GM08714 (cell line): ENCODE results near the gene LRRC8A.

ENCODE experiments used
- H3K4me3 ChIP-seq: fragments of 200-500 bp; sonication (Bioruptor generic); 2 replicates; pipeline ENCODE4 v1.5.1; 2014; ENCODE audit warnings: mild to moderate bottlenecking, low read length, inconsistent platforms
- ZNF274 ChIP-seq: IDR thresholded peaks from 2 replicates; pipeline ENCODE4 v1.6.1; 2012; ENCODE audit warnings: mild to moderate bottlenecking, low read depth, low read length

Gene LRRC8A

DNA sequence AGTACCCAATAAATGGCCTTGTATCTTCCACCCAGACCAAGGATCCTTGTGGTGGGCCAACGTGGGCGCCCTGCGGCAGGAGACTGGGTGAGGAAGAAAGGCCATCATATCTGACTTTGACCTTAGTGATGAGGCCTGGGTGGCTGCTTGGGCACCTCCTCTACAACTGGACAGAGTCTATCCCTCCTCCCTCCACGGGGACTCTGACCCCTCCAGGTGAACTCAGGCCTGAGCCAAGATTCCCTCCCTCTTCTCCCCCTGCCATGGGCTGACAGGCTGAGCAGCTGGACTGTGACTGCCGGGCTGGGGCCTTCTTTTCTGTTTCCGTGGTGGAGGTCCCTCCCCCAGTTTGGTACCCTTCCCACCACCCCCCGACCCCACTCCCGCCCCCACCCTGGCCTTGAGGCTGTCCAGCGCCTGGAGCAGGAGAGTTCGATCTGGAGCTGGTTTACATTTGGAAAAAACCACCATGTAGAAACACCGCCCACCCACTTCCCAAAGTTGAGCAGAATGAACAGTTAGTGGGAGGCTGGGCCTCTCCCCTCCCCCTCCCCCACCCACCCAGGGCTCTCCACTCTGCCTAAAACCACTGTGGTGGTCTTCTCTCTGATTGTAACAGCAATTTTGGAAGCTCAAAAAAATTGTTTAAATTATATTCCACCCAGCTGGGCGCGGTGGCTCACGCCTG, 37.6 kb downstream of the LRRC8A start:
- TF ChIP-seq ZNF274: no peak
- no peak overlapping the region for H3K4me3 ChIP-seq

DNA sequence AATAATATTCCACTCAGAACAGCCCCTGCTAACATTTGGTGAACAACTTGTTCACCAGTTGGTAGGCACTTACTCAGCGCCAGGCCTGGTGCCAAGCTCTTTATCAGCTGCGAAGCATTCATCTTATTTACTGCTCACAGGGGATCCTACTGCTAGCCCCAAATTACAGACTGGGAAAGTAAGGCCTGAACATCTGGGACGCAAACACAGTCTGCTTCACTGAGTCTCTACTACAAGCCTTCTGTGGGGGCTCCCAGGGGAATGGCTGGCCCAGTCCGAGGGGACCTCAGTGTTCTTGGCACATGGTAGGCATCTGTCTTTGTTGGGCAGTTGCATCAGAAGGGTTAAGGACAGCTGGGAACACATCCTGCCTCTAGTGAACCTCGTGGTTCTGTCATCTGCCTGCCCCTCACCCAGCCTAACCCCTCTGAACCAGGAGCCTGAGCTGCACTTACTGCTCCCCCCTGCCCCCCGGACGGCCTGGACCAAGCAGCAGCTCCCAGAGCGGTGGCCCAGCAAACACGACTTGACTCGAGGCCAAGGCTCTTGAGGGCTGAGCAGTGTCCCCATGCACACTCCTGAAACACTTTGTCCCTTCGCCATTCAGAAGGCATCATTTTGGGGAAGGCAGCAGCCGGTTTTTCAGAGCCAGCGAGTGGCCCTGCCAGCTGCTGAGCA, 38.6 kb downstream of the LRRC8A start, which contains the start of gene PHYHD1:
Gene PHYHD1, plus strand, starts transcription at position 602 of the 678 bp plus-strand sequence. CDS start 1,342 bp downstream, outside the sequence.
- TF ChIP-seq ZNF274: no peak
- H3K4me3 ChIP-seq: no peak within 1 kb of the TSS

DNA sequence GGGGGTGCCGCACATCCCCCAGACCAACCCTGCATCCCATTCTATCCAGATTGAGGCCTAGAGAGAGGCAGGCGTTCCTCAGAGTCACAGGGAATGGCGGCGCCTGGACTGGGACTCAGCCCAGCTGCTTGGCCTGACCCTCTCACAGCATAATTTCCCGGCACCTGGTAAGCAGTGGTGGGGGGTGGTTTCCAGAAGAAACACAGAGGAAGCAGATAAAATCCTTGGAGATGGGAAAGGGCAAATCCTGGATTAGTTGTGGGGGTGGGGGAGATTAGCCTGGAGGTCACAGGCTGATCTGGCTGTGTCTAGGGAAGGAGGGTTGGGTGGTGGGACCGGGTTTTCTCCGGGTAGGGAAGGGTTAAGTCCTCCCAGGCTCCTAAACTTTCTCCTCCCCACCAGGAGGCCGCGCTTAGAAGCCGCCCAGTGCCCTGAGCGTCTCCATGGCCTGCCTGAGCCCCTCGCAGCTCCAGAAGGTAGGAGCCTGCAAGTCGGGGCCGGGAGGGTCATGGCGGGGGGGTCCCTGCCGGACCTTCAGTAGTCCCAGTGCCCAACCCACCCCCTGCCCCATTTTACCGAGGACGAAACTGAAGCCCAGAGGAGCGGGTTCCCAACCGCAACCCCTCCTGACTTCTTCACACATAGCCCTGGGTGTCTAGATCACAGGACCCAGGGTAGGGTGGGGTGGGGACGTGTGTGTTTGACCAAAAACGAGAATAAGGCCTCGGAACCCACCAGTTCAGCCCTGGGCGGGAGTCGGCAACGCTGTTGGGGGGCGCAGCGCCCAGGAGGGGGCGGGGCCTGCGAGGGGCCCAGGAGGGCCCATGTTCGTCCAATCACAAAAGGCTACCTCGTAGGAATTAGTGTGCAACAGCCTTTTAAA, 40.2 kb downstream of the LRRC8A start:
- TF ChIP-seq ZNF274: no peak

DNA sequence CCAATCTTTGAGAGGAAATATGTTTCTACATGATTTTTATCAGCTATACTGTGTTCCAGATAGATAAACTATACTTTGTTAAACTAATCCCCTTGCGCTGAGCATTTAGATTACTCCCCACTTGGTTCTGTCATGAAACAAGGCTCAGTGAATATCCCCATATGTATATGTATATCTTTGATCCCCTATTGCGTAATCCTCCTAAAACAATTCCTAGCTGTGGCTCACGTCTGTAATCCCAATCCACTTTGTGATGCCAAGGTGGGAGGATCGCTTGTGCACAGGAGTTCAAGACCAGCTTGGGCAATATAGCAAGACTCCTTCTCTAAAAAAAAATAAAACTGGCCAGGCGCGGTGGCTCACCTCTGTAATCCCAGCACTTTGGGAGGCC, 41.6 kb downstream of the LRRC8A start:
- H3K4me3 ChIP-seq: no peak overlapping the region
- TF ChIP-seq ZNF274: no peak

More for the DNA sequence above, 40.2 kb downstream of the LRRC8A start:
- no peak overlapping the region for H3K4me3 ChIP-seq

DNA sequence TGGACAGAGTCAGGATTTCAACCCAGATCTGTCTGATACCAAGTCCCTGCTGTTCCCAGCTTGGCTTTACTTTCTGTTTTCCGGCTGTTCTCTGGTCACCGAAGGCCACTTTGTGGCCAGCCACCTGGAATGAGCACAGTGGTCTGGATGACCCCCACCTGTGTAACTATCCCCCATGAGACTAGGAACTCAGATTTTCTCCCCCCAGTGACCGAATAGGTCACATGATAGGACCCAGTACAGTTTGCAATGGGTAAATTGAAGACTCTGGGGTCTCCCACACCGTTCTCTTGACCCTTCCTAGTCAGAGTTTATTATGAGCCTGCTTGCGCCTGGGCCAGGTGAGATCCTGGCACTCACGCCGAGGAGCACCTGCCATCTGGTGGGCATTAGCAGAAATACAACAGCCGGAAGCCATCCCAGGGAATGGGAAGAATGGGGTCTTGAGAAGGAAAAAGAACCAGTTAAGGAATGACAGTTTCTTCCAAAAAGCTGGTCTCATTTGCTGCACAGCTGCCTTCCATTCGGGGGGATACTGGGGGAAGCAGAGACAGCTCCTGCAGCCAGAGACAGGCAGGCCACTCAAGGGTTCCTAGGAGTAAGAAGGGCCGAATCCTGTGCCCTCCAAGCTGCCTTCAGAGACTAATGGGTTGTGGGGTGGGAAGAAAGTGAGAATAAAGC, 45.9 kb downstream of the LRRC8A start:
- TF ChIP-seq ZNF274: no peak
- no peak overlapping the region for H3K4me3 ChIP-seq

DNA sequence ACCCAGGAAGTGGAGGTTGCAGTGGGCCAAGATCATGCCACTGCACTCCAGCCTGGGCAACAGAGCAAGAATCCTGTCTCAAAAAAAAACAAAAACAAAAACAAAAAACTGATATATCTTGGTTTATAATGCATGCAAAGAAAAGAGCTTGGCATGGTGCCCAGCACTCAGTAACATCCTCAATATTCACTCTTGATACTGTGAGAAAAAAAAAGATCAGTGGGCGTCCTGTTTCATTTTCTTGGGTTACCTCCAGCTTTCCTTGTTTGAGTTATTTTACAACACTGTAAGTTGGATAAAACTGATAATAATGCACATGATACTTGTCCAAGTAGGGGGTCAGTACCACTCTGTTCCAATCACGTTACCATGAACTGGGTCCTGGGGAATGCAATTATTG, 46.7 kb downstream of the LRRC8A start:
- no peak for TF ChIP-seq ZNF274
- no peak overlapping the region for H3K4me3 ChIP-seq

DNA sequence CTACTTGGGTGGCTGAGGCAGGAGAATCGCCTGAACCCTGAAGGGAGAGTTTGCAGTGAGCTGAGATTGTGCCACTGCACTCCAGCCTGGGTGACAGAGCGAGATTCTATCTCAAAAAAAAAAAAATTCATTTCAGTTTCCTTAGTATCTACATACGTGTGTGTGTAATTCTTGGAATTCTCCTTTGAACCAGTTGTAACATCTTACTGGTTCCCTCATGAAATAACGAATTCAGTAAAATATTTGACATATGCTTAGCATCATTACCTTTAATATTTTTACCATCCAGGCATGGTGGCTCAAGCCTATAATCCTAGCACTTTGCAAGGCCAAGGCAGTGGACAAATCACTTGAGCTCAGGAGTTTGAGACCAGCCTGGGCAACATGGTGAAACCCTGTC, 47.6 kb downstream of the LRRC8A start:
- no peak overlapping the region for H3K4me3 ChIP-seq

DNA sequence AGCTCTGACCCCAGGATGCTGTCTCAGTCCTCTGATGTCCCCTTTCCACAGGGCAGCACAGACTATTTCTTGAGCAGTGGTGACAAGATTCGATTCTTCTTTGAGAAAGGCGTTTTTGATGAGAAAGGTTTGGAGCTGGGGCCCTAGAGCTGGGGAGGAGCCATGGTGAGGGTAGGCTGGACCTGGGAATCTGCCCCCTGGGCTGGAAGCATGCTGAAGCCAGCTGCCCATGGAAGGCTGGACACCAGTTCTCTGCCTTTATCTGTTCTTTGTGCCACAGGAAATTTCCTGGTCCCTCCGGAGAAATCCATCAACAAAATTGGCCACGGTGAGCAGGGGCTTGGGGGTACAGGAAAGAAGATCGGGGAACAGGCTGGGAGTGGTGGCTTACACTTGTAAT, 51.8 kb downstream of the LRRC8A start:
- TF ChIP-seq ZNF274: no peak
- H3K4me3 ChIP-seq: no peak overlapping the region

More for the DNA sequence above, 47.6 kb downstream of the LRRC8A start:
- TF ChIP-seq ZNF274: no peak

DNA sequence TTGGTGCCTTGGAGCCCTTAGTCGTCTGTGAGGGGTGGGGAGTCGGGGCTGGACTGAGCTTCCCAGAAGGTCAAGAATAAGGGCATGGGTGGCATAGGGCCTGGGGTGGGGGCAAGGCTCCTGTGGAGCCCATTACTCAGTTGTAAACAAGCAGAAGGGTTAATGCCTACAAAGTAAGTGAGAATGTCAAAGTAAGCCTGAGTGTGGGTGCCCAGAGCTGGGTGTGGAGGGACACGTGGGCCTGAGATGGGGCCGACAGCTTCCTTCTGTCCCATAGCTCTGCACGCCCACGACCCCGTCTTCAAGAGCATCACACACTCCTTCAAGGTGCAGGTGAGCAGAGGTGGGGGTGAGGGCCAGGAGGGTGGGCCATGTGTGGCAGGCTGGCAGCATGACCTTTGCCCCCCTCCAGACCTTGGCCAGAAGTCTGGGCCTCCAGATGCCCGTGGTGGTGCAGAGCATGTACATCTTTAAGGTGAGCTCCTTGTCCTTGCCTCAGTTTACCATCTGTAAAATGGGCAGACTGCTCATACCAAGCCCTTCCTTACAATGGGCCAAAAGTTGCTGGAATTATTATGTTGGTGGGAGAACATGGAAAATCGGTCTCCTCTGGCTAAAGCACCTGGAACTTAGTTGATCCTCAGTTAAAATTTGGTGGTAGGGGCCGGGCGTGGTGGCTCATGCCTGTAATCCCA, 54.4 kb downstream of the LRRC8A start:
- no peak for TF ChIP-seq ZNF274
- no peak overlapping the region for H3K4me3 ChIP-seq

DNA sequence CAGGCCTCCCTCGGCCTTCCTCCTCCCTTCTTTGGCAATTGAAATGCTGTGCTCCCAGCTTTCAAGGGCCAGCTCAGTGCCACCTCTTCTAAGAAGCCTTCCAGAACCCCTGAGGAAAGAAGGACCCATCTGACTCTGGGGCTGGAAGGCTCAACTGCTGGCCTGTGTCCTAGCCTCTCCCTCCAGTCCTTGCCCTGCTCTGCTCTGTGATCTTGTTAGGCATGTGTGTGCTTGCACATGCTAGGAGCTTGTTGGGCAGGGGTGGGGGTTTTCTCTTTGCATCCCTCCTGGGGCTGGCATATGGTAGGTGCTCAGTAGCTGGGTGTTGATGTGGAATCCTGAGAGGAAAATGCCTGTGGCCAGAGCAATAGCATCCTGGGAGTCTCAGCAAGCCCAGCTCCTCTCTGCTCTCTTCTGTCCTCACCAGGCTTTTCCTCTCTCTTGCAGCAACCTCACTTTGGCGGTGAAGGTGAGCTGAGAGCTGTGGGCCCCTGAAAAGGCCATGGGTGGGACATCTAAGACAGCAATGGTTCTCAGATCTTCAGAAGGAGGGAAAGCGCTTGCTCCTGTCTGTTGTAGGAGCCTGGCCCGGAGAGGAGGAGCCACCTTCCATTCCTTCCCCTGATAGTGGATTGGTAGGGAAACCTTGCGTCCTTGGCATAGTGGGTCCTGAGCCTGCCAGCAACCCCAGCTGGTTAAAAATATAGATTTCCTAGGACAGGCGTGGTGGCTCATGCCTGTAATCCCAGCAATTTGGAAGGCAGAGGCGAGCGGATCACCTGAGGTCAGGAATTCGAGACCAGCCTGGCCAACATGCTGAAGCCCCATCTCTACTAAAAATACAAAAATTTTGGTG, 55.6 kb downstream of the LRRC8A start:
- TF ChIP-seq ZNF274: no peak
- no peak overlapping the region for H3K4me3 ChIP-seq

DNA sequence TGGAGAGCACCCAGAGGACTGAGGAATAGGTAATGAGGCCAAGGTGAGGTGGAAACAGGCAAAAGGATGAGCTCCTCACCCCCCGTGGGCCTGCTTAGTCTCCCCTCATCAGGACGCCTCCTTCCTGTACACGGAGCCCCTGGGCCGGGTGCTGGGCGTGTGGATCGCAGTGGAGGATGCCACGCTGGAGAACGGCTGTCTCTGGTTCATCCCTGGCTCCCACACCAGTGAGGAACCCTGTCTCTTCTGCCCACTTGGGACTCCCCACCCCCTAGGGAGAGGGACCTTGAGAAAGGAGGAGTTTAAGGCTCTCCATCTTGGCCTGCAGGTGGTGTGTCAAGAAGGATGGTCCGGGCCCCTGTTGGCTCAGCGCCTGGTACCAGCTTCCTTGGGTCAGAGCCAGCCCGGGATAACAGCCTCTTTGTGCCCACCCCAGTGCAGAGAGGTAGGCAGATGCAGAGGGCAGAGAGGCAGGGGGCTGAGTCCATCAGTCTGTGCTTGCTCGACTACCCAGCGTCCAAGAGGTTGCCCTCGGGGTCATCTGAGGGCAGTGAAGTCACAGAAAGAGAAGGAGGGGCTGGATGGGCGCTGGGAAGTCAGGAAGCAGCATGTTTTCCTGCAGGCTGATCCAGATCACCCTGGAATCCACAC, 58.5 kb downstream of the LRRC8A start:
- H3K4me3 ChIP-seq: no peak overlapping the region
- TF ChIP-seq ZNF274: no peak
